Ureter (tissue), 1 donor: ENCODE data around the gene RNGTT. TPM values are rescaled to one million over a fixed set of nuclear protein-coding genes. Genes with fewer than 3 reads are reported as not detected.

Source experiments
- DNase-seq: peaks from one replicate; pipeline ENCODE4 v3.0.0-alpha.2; 2020; ENCODE audit warnings: low spot score
- total RNA-seq: library from RNA; stranded (reverse); gene quantifications from one replicate; pipeline ENCODE4 v1.2.4, GENCODE V29; 2023
- donor health status: DM: yes; HTN: yes; CAD: no.

RNGTT gene
- total RNA-seq, 1 donor from 2014 or later: 14.9 TPM

GRCh38 chr6:88662163-88662580, 301.2 kb downstream of the RNGTT start:
- DNase-seq: no peak

GRCh38 chr6:88661136-88661535, 302.3 kb downstream of the RNGTT start:
- no peak for DNase-seq

DNA sequence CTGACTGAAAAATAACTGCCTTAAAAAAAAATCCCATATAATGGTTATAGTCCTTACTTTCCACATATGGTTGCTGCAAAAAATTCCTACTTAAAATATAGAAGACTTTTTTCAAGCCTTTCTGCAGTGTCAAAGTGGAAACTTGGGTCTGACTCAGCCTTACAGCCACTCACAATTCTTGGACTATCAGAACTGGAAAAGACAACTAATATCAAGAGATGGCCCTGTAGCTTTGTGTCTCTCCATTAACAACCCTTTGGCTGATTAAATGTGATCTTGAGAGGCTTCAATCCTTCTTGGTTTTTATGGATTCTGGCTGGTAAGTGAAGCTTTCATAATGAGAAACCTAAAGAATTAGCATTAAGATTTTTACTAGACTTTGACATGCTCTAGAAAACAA, 307.8 kb downstream of the RNGTT start:
- no peak for DNase-seq

GRCh38 chr6:88653936-88654335, 309.5 kb downstream of the RNGTT start:
- no peak for DNase-seq

- no peak for DNase-seq
Measured at GRCh38 chr6:88651400-88651799, 312.0 kb downstream of the RNGTT start.

- no peak for DNase-seq
Measured at GRCh38 chr6:88650979-88651378, 312.4 kb downstream of the RNGTT start.

DNA sequence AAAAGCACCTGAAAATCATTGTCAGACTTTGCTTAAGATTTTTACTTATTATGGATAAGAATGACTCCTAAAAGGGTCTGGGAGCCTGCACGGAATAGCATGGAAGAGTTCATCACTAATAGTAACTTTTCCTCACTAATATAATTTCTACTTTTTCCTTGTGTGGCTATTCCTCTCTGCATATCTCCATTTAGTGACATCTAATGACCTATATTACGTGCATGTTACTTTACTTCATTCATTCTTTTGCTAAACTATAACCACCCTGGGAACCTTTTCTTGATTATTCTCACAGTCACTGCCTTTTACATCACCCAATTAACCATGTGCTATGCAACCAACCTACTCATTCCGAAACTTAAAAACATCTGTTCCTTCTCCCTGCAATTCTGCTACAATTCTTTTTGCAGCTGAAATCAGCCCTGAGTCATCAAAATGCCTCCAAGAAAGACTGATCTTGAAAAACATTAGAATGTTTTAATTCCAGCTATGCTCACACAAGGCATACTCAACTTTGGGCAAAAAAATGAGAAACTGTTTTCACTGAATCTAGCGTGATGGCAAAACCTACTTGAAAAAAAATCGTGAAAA, 313.3 kb downstream of the RNGTT start:
- DNase-seq: no peak

DNA sequence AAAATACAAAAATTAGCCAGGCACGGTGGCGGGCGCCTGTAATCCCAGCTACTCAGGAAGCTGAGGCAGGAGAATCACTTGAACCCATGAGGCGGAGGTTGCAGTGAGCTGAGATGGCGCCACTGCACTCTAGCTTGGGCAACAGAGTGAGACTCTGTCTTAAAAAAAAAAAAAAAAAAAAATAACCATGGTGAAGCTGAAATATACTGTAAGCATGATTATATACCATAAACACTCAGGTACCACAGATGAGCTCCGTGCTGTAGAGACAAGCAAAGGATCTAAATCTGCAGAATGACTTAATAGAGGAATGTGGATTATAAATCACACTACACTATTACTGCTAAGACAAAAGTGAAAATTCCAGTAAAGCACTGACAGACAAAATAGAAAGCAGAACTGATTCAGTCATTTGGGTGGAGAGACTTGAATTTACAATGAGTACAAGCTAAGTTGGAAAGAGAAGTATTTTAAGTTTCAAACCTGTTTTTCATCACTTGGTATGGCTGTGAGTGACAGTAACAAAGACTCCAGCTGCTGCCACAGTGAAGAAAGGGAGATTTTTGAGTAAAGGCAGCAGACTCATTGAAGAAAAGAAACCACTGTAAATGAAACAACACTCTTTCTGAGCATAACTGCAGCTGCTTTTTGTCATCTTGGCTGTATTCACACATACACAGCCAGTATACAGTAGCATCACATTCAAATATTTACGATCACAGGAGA, 322.1 kb downstream of the RNGTT start:
- no peak for DNase-seq

GRCh38 chr6:88637761-88638545, 325.5 kb downstream of the RNGTT start:
- no peak for DNase-seq

DNA sequence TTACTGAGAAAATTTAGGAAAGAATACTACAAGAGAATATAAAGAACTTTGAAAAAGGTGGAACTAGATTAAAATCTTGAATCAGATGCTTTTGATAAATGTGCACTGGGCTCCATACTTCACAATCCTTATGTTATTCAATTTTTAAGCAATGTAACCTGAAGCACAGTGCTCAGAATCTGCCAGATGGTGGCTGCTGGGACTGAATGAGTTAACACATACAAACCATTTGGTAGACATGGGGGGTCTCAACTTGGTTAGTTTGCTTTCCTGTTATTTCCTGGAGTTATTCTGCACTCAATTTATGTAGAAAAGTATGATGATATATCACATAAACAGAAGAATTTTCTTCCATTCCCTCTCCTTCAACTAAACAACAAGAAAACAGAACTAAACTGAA, 326.5 kb downstream of the RNGTT start:
- DNase-seq: no peak

DNA sequence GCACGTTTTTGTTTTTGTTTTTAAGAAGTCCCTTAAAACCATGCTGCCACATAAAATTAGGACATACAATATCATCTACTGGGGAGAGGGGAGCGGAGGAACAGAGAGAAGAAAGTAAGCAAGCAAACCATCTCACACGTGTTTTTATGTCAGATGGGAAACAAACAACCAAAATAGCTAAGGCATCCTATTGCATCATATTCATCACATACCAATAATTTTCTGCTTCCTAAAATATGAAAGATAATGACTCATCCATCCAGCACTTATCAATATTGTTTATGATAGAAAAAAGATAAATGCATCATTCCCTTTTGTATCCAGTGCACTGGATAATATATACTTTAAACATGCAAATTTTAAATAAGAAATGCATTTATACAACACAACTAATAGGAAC, 329.6 kb downstream of the RNGTT start:
- DNase-seq: no peak

GRCh38 chr6:88631830-88632229, 331.6 kb downstream of the RNGTT start:
- no peak for DNase-seq

GRCh38 chr6:88629838-88630494, 333.5 kb downstream of the RNGTT start:
- DNase-seq: no peak

GRCh38 chr6:88626460-88626859, 337.0 kb downstream of the RNGTT start:
- no peak for DNase-seq

DNA sequence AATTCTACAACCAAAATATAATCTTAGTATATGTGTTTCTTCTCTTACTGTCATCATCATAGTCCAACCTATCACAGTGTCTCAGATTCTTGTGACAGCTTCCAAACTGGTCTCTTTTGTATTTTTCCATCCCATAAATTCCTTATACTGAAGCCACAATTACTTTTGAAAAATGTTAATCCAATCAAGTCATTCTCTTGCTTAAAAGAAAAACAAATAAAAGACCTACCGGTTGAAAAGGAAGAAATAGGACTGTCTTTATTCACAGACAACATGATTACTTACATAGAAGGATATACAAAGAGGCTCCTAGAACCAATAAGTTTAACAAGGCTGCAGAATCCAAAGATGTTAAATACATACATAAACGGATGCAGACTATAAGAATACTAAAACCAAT, 339.9 kb downstream of the RNGTT start:
- DNase-seq: no peak

DNA sequence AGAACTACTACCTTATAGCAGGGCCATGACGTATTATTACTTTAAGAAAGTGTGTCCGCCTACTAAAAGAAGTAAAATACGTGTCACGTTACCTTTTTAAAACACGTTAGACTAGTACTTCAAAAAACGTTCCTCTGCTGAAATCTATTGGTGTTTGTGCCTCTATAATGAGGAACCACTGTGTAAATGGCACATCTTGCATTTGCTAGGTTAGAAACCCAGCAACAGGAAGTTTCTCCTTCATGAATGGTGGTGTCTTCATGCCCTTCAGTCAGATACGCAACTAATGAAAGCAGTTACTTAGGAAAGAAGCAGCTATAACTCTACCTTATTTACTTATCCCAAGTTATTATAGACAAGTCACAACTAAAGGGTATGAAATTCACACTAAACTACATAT, 343.5 kb downstream of the RNGTT start:
- DNase-seq: no peak

- no peak for DNase-seq
Measured at GRCh38 chr6:88616380-88616779, 347.0 kb downstream of the RNGTT start.

- DNase-seq: no peak
Measured at GRCh38 chr6:88614316-88614877, 349.0 kb downstream of the RNGTT start.

GRCh38 chr6:88612631-88613030, 350.8 kb downstream of the RNGTT start:
- no peak for DNase-seq

GRCh38 chr6:88611721-88612120, 351.7 kb downstream of the RNGTT start:
- no peak for DNase-seq

GRCh38 chr6:88609983-88610382, 353.4 kb downstream of the RNGTT start:
- DNase-seq: no peak

- DNase-seq: no peak
Measured at GRCh38 chr6:88605271-88605670, 358.1 kb downstream of the RNGTT start.
